ENCODE results near the gene CLDN22. TPM values are rescaled to one million over a fixed set of nuclear protein-coding genes. Genes with fewer than 3 reads are reported as not detected.
A peak's percentile ranks its signal among the peaks of the same experiment; 100 is the strongest.

The CLDN22 gene
- total RNA-seq (2014; rRNA removed; shearing (Covaris generic)) = not detected in 2 replicates

- DNase-seq (ENCODE audit: low spot score) = no peak
Measured at GRCh38 chr4:183320211-183321059, at the start of gene CLDN22. TSS of gene CLDN22 (minus strand) at chr4:183320276. CDS start at chr4:183320218, 58 bp downstream.

- DNase-seq (ENCODE audit: low spot score) = no peak
Measured at GRCh38 chr4:183369073-183369472, 49.0 kb upstream of the CLDN22 start.

- DNase-seq (ENCODE audit: low spot score) = no peak
Measured at GRCh38 chr4:183366206-183366835, 46.2 kb upstream of the CLDN22 start.

- no peak for DNase-seq (ENCODE audit: low spot score)
Measured at GRCh38 chr4:183364025-183364424, 43.9 kb upstream of the CLDN22 start.

GRCh38 chr4:183362916-183363542, 43.0 kb upstream of the CLDN22 start:
- no peak for DNase-seq (ENCODE audit: low spot score)

- no peak for DNase-seq (ENCODE audit: low spot score)
Measured at GRCh38 chr4:183362036-183362435, 42.0 kb upstream of the CLDN22 start.

- peak; percentile 74 for DNase-seq (ENCODE audit: low spot score)
Measured at GRCh38 chr4:183360161-183360919, 40.3 kb upstream of the CLDN22 start.

- no peak for DNase-seq (ENCODE audit: low spot score)
Measured at GRCh38 chr4:183358215-183358755, 38.2 kb upstream of the CLDN22 start.

- no peak for DNase-seq (ENCODE audit: low spot score)
Measured at GRCh38 chr4:183356931-183357675, 37.0 kb upstream of the CLDN22 start.

GRCh38 chr4:183356173-183356830, 36.2 kb upstream of the CLDN22 start:
- no peak for DNase-seq (ENCODE audit: low spot score)

GRCh38 chr4:183355405-183355804, 35.3 kb upstream of the CLDN22 start:
- peak; percentile 93 for DNase-seq (ENCODE audit: low spot score)

GRCh38 chr4:183354219-183354618, 34.1 kb upstream of the CLDN22 start:
- no peak for DNase-seq (ENCODE audit: low spot score)

- no peak for DNase-seq (ENCODE audit: low spot score)
Measured at GRCh38 chr4:183353557-183353956, 33.5 kb upstream of the CLDN22 start.

GRCh38 chr4:183352546-183352945, 32.5 kb upstream of the CLDN22 start:
- DNase-seq (ENCODE audit: low spot score) = no peak

- DNase-seq (ENCODE audit: low spot score) = no peak
Measured at GRCh38 chr4:183350317-183351071, 30.4 kb upstream of the CLDN22 start.

- peak; percentile 27 for DNase-seq (ENCODE audit: low spot score)
Measured at GRCh38 chr4:183349673-183350072, 29.6 kb upstream of the CLDN22 start.

GRCh38 chr4:183348706-183349659, 28.9 kb upstream of the CLDN22 start:
- peak; percentile 97 for DNase-seq (ENCODE audit: low spot score)

GRCh38 chr4:183348136-183348535, 28.1 kb upstream of the CLDN22 start:
- DNase-seq (ENCODE audit: low spot score) = no peak

All from A172 (cell line).